Trophoblast cell (in vitro differentiated cells and primary cell): ENCODE results near the gene RILP.
A peak's percentile ranks its signal among the peaks of the same experiment; 100 is the strongest.

Experiments used
- DNase-seq, 2 donors: peaks; one replicate each; pipeline ENCODE4 v3.0.0-alpha.2; 2016
- H2AFZ ChIP-seq: 2 replicates; pipeline ENCODE4 v1.6.1; 2013; ENCODE audit warnings: low read length, moderate library complexity, mild to moderate bottlenecking; ENCODE audit not compliant: insufficient read depth, poor library complexity
- H2AK5ac ChIP-seq: 2 replicates; pipeline ENCODE4 v1.6.1; 2013; ENCODE audit warnings: mild to moderate bottlenecking, low read length
- H2BK120ac ChIP-seq: 2 replicates; pipeline ENCODE4 v1.6.1; 2013; ENCODE audit warnings: low read length, mild to moderate bottlenecking, moderate library complexity; ENCODE audit not compliant: insufficient read depth, poor library complexity
- H2BK12ac ChIP-seq: 2 replicates; pipeline ENCODE4 v1.6.1; 2013; ENCODE audit warnings: mild to moderate bottlenecking, low read length, moderate library complexity
- H2BK5ac ChIP-seq: 2 replicates; pipeline ENCODE4 v1.6.1; 2013; ENCODE audit warnings: low read length, low read depth, moderate library complexity, mild to moderate bottlenecking; ENCODE audit not compliant: poor library complexity
- H3K14ac ChIP-seq: 2 replicates; pipeline ENCODE4 v1.6.1; 2013; ENCODE audit warnings: mild to moderate bottlenecking, low read length
- H3K18ac ChIP-seq: 2 replicates; pipeline ENCODE4 v1.6.1; 2013; ENCODE audit warnings: mild to moderate bottlenecking, low read length
- H3K23ac ChIP-seq: 2 replicates; pipeline ENCODE4 v1.6.1; 2013; ENCODE audit warnings: low read length
- H3K27ac ChIP-seq: 2 replicates; pipeline ENCODE4 v1.5.1; 2013; ENCODE audit warnings: low read depth, mild to moderate bottlenecking, inconsistent platforms, low read length, moderate library complexity
- H3K27me3 ChIP-seq: 2 replicates; pipeline ENCODE4 v1.6.1; 2013; ENCODE audit warnings: inconsistent platforms, mild to moderate bottlenecking, low read length, moderate library complexity; ENCODE audit not compliant: insufficient read depth
- H3K36me3 ChIP-seq, 2 experiments: 1 replicate in 1 of 2; 2 replicates in 1 of 2; pipeline ENCODE4 v1.6.1; 2013; ENCODE audit warnings: low read length in 2 of 2, mild to moderate bottlenecking in 2 of 2, moderate library complexity in 1 of 2; ENCODE audit not compliant: insufficient read depth in 2 of 2, control insufficient read depth in 1 of 2
- H3K4ac ChIP-seq: 2 replicates; pipeline ENCODE4 v1.6.1; 2013; ENCODE audit warnings: low read depth, mild to moderate bottlenecking, low read length, moderate library complexity
- H3K4me1 ChIP-seq, 2 experiments: 1 replicate in 1 of 2; 2 replicates in 1 of 2; pipeline ENCODE4 v1.6.1; 2013; ENCODE audit warnings: low read length in 2 of 2, mild to moderate bottlenecking in 2 of 2, moderate library complexity in 1 of 2; ENCODE audit not compliant: insufficient read depth in 2 of 2, control insufficient read depth in 1 of 2
- H3K4me2 ChIP-seq: 2 replicates; pipeline ENCODE4 v1.6.1; 2013; ENCODE audit warnings: inconsistent platforms, mild to moderate bottlenecking, low read length, moderate library complexity
- H3K4me3 ChIP-seq: 2 replicates; pipeline ENCODE4 v1.5.1; 2013; ENCODE audit warnings: mild to moderate bottlenecking, low read depth, low read length, inconsistent platforms
- H3K79me1 ChIP-seq: one replicate; pipeline ENCODE4 v1.6.1; 2013; ENCODE audit warnings: low read length
- H3K79me2 ChIP-seq: 2 replicates; pipeline ENCODE4 v1.6.1; 2013; ENCODE audit warnings: low read length, mild to moderate bottlenecking; ENCODE audit not compliant: control insufficient read depth, insufficient read depth, poor library complexity
- H3K9ac ChIP-seq: 2 replicates; pipeline ENCODE4 v1.6.1; 2013; ENCODE audit warnings: mild to moderate bottlenecking, low read length
- H3K9me3 ChIP-seq: 2 replicates; pipeline ENCODE4 v1.6.1; 2013; ENCODE audit warnings: low read depth, mild to moderate bottlenecking, control low read depth, inconsistent platforms, low read length; ENCODE audit not compliant: insufficient read depth
- H4K12ac ChIP-seq: 2 replicates; pipeline ENCODE4 v1.6.1; 2013; ENCODE audit warnings: low read depth, mild to moderate bottlenecking, low read length, moderate library complexity
- H4K8ac ChIP-seq: 2 replicates; pipeline ENCODE4 v1.6.1; 2013; ENCODE audit warnings: low read depth, mild to moderate bottlenecking, low read length, moderate library complexity
- H4K91ac ChIP-seq: one replicate; pipeline ENCODE4 v1.6.1; 2013; ENCODE audit warnings: low read depth, mild to moderate bottlenecking, low read length, moderate library complexity
- WGBS: extraction: QIAGEN DNeasy Blood & Tissue Kit; methylation state at CpG from one replicate; pipeline ENCODE4 v1.1.7; 2013; ENCODE audit warnings: missing lambda C conversion rate; ENCODE audit not compliant: insufficient read length, insufficient coverage; ENCODE audit errors: extremely low coverage; 5-methylcytosine and 5-hydroxymethylcytosine counted together

RILP gene

GRCh38 chr17:1628856-1629503 lies 20.7 kb downstream of the RILP start:
- H2BK120ac ChIP-seq = peak overlapping the region; percentile 84
- H3K9ac ChIP-seq = peak overlapping the region; percentile 84
- peak overlapping the region; percentile 78 for H2BK5ac ChIP-seq
- no peak overlapping the region for H2BK12ac ChIP-seq
- peaks cover 6 to 14% of the 10 kb centered on the region in 2 experiments for H3K4me1 ChIP-seq
- H2AK5ac ChIP-seq = no peak overlapping the region
- no peak overlapping the region for H3K23ac ChIP-seq
- WGBS = no CpG with 5 or more reads among the region's 77 CpGs
- H3K9me3 ChIP-seq = peaks cover under 1% of the 10 kb centered on the region
- peak; percentile 83 to 86 for DNase-seq
- no peaks in the 10 kb centered on the region for H3K27me3 ChIP-seq
- H3K36me3 ChIP-seq = peaks cover 0 to under 1% of the 10 kb centered on the region in 2 experiments
- peak overlapping the region; percentile 87 for H2AFZ ChIP-seq
- H3K27ac ChIP-seq = peak overlapping the region; percentile 76
- H3K4me2 ChIP-seq = peak overlapping the region; percentile 99
- H4K12ac ChIP-seq = peak overlapping the region; percentile 68
- H4K91ac ChIP-seq = peak overlapping the region; percentile 91
- peak overlapping the region; percentile 86 for H3K14ac ChIP-seq
- peaks cover 19% of the 10 kb centered on the region for H3K79me1 ChIP-seq
- no peak overlapping the region for H3K4ac ChIP-seq
- peak overlapping the region; percentile 90 for H4K8ac ChIP-seq
- peak overlapping the region; percentile 87 for H3K18ac ChIP-seq
- peaks cover 3% of the 10 kb centered on the region for H3K79me2 ChIP-seq
- peak overlapping the region; percentile 78 for H3K4me3 ChIP-seq

GRCh38 chr17:1627982-1628855 lies 21.4 kb downstream of the RILP start, which contains the start of gene SLC43A2:
TSS of gene SLC43A2 (minus strand) at chr17:1628834. CDS start at chr17:1627874, 960 bp downstream.
- Histone ChIP-seq H3K4me1 (peaks cover 6 to 14% of the 10 kb centered on the region in 2 experiments), H4K91ac (peak within 1 kb of the TSS; percentile 91), H3K23ac (peak within 1 kb of the TSS; percentile 71), H3K4ac (peak within 1 kb of the TSS; percentile 44), H3K27ac (peak within 1 kb of the TSS; percentile 81), H3K36me3 (peaks cover 0 to 4% of the 10 kb centered on the region in 2 experiments), H2AK5ac (peak within 1 kb of the TSS; percentile 16), H2AFZ (peak within 1 kb of the TSS; percentile 89), H3K79me1 (peaks cover 19% of the 10 kb centered on the region), H2BK120ac (peak within 1 kb of the TSS; percentile 84), H3K4me3 (peak within 1 kb of the TSS; percentile 78), H2BK5ac (peak within 1 kb of the TSS; percentile 78), H3K9ac (peak within 1 kb of the TSS; percentile 84), H3K18ac (peak within 1 kb of the TSS; percentile 87), H3K14ac (peak within 1 kb of the TSS; percentile 86), H4K12ac (peak within 1 kb of the TSS; percentile 68), H3K27me3 (no peaks in the 10 kb centered on the region), H3K4me2 (peak within 1 kb of the TSS; percentile 99), H3K9me3 (peaks cover 2% of the 10 kb centered on the region), H4K8ac (peak within 1 kb of the TSS; percentile 90), H2BK12ac (peak within 1 kb of the TSS; percentile 78), H3K79me2 (peaks cover 3% of the 10 kb centered on the region)
- no CpG with 5 or more reads among the region's 95 CpGs for WGBS
- DNase-seq = peak; percentile 58 to 84

DNA sequence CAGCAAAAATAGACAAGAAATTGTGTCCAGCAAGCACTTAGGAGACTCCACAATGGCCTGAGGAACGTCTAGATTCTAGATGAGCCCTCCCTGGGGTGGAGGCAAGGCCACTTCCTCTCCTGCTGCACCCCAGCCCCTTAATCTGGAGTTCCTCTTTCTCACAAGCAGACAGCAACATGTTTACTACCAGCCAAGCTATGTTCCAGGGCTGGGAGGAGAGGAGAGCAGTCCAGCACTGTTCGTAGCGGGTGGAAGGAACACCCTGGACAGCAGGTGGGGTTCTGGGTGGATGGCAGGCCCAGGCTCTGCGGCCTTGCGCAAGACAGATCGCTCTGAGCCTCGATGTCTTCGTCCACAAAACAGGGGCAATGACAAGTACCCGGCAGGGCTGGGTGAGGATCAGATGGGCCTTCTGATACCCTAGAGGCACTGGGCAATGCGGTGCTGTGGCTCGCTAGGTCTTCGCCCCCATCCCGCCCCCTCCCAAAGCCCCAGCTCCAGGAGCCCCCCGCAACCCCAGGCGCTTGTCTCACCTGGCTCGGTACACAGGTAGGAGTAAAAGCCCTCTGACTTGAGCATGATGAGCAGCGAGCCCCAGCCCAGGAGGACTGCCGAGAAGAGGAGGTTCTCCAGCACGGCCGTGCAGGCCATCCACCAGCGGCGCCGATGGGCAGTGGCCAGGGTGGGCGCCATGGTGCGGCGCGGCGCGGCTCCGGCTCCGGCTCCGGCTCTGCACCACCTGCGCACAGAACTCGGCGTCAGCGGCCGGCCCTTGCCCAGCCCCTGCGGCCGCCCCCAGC lies 22.3 kb downstream of the RILP start:
- H3K4ac ChIP-seq = no peak overlapping the region
- H4K91ac ChIP-seq = peak overlapping the region; percentile 81
- H3K79me2 ChIP-seq = peaks cover 3% of the 10 kb centered on the region

DNA sequence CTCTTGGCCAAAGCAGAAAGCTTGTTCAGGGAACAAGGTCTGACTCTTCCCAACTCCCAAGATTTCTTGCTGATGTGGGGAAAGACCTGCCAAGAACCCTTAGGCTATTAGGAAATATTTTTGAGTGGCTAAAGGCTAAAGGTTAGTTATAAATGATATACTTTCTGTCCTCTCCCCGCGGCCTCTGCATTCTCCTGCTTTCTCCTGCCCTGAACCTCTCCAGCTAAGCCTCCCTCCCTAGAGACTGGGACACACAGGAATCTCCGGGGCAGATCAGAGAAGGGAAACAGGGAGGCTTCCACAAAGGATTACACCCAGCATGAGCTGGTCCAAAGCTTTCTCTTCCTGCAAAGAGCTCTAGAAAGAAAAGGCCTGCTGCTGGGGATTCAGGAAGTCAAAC lies 23.3 kb downstream of the RILP start:
- H4K12ac ChIP-seq = no peak overlapping the region
- no peak overlapping the region for H3K9ac ChIP-seq
- no peak overlapping the region for H3K18ac ChIP-seq
- WGBS = no CpG with 5 or more reads among the region's 3 CpGs
- H3K4me2 ChIP-seq = no peak overlapping the region
- no peak overlapping the region for H2BK120ac ChIP-seq
- H3K36me3 ChIP-seq = peaks cover 0 to 7% of the 10 kb centered on the region in 2 experiments
- peaks cover 2% of the 10 kb centered on the region for H3K9me3 ChIP-seq
- no peak overlapping the region for H2AFZ ChIP-seq
- H3K27ac ChIP-seq = peak overlapping the region; percentile 43
- peak overlapping the region; percentile 0 for H4K91ac ChIP-seq
- H2AK5ac ChIP-seq = no peak overlapping the region
- H3K4ac ChIP-seq = no peak overlapping the region
- peaks cover 3% of the 10 kb centered on the region for H3K79me2 ChIP-seq
- H4K8ac ChIP-seq = no peak overlapping the region
- peak overlapping the region; percentile 3 for H2BK5ac ChIP-seq
- DNase-seq = peak in 1 of 2 donors; percentile 55
- H2BK12ac ChIP-seq = no peak overlapping the region
- H3K14ac ChIP-seq = no peak overlapping the region
- H3K23ac ChIP-seq = no peak overlapping the region
- peaks cover 22% of the 10 kb centered on the region for H3K79me1 ChIP-seq
- no peak overlapping the region for H3K4me3 ChIP-seq
- peaks cover 9 to 18% of the 10 kb centered on the region in 2 experiments for H3K4me1 ChIP-seq
- H3K27me3 ChIP-seq = no peaks in the 10 kb centered on the region

More for the DNA sequence above, 22.3 kb downstream of the RILP start:
- Histone ChIP-seq H2AFZ (peak overlapping the region; percentile 50), H3K79me1 (peaks cover 19% of the 10 kb centered on the region), H3K27ac (no peak overlapping the region), H3K9me3 (peaks cover 2% of the 10 kb centered on the region), H3K23ac (no peak overlapping the region), H2BK120ac (no peak overlapping the region), H3K27me3 (no peaks in the 10 kb centered on the region), H2BK12ac (no peak overlapping the region), H3K9ac (peak overlapping the region; percentile 4), H3K4me1 (peaks cover 6 to 14% of the 10 kb centered on the region in 2 experiments), H3K14ac (peak overlapping the region; percentile 38), H2BK5ac (no peak overlapping the region), H2AK5ac (no peak overlapping the region), H3K18ac (peak overlapping the region; percentile 56), H4K8ac (peak overlapping the region; percentile 34), H3K4me2 (peak overlapping the region; percentile 99), H3K36me3 (peaks cover 0 to 7% of the 10 kb centered on the region in 2 experiments), H3K4me3 (peak overlapping the region; percentile 70), H4K12ac (no peak overlapping the region)
- peak in 1 of 2 donors; percentile 10 for DNase-seq
- WGBS = no CpG with 5 or more reads among the region's 39 CpGs
